ENCODE measurements around the gene ANKFY1.
"Not testable (repeated sequence)": the region's sequence is repeated elsewhere in the genome, so short reads cannot be mapped to it uniquely, and the experiment has no call there.

The ANKFY1 gene

GRCh38 chr17:4198995-4199394, 64.8 kb downstream of the ANKFY1 start:
- Histone ChIP-seq H3K4me3 (ENCODE audit: low read length) (no peak overlapping the region), H3K9me3 (replicated peaks; ENCODE audit: insufficient read depth, low read length) (no peaks in the 10 kb centered on the region), H3K9ac (ENCODE audit: low read length) (no peak overlapping the region), H3F3A (ENCODE audit: insufficient read depth, low read length) (peaks cover 4% of the 10 kb centered on the region; the same call in 1 of the 2 replicates), H4K20me1 (ENCODE audit: insufficient read depth, low read length) (no peaks in the 10 kb centered on the region), H3K79me2 (ENCODE audit: low read length) (0 out of 2 replicates have a peak, but pooled peaks cover under 1% of the 10 kb centered on the region), H3K9me2 (replicated peaks; ENCODE audit: insufficient read depth, low read length) (no peaks in the 10 kb centered on the region), H3K27me3 (replicated peaks; ENCODE audit: insufficient read depth, low read length) (no peaks in the 10 kb centered on the region), H3K4me1 (ENCODE audit: low read length) (no peaks in the 10 kb centered on the region), H3K4me2 (ENCODE audit: low read depth, low read length) (no peak overlapping the region), H3K27ac (ENCODE audit: low read length) (no peak overlapping the region), H2AFZ (ENCODE audit: low read length) (no peak overlapping the region), H3K36me3 (replicated peaks; ENCODE audit: insufficient read depth, low read length) (no peaks in the 10 kb centered on the region; the same call in 1 of the 2 replicates)
- TF ChIP-seq CTCF (IDR thresholded peaks at IDR 0.05; ENCODE audit: low read length) (no peak), EZH2phosphoT487 (IDR thresholded peaks at IDR 0.05; ENCODE audit: low read length) (no peak), EZH2 (optimal IDR thresholded peaks at IDR 0.05; ENCODE audit: low read depth, low read length) (no peak)
- no peak for DNase-seq

- no peak overlapping the region for H3K4me2 ChIP-seq (ENCODE audit: low read depth, low read length)
- no peaks in the 10 kb centered on the region for H4K20me1 ChIP-seq (ENCODE audit: insufficient read depth, low read length)
- H3F3A ChIP-seq (ENCODE audit: insufficient read depth, low read length): peaks cover under 1% of the 10 kb centered on the region; the same call in 1 of the 2 replicates
- DNase-seq: no peak
- H3K79me2 ChIP-seq (ENCODE audit: low read length): no peaks in the 10 kb centered on the region
- no peak overlapping the region for H3K4me3 ChIP-seq (ENCODE audit: low read length)
- no peaks in the 10 kb centered on the region for H3K9me3 ChIP-seq (replicated peaks; ENCODE audit: insufficient read depth, low read length)
- no peak for TF ChIP-seq EZH2 (optimal IDR thresholded peaks at IDR 0.05; ENCODE audit: low read depth, low read length)
- no peak for TF ChIP-seq CTCF (IDR thresholded peaks at IDR 0.05; ENCODE audit: low read length)
- no peak for TF ChIP-seq EZH2phosphoT487 (IDR thresholded peaks at IDR 0.05; ENCODE audit: low read length)
- no peaks in the 10 kb centered on the region for H3K9me2 ChIP-seq (replicated peaks; ENCODE audit: insufficient read depth, low read length)
- H3K4me1 ChIP-seq (ENCODE audit: low read length): no peaks in the 10 kb centered on the region
- no peaks in the 10 kb centered on the region for H3K36me3 ChIP-seq (replicated peaks; ENCODE audit: insufficient read depth, low read length)
- H3K27ac ChIP-seq (ENCODE audit: low read length): no peak overlapping the region
- no peak overlapping the region for H3K9ac ChIP-seq (ENCODE audit: low read length)
- H2AFZ ChIP-seq (ENCODE audit: low read length): no peak overlapping the region
- no peaks in the 10 kb centered on the region for H3K27me3 ChIP-seq (replicated peaks; ENCODE audit: insufficient read depth, low read length)
Measured at GRCh38 chr17:4195306-4195705, 68.5 kb downstream of the ANKFY1 start.

GRCh38 chr17:4194796-4195195, 69.0 kb downstream of the ANKFY1 start:
- no peaks in the 10 kb centered on the region for H3K79me2 ChIP-seq (ENCODE audit: low read length)
- H3K4me3 ChIP-seq (ENCODE audit: low read length): no peak overlapping the region
- no peak overlapping the region for H3K9ac ChIP-seq (ENCODE audit: low read length)
- no peaks in the 10 kb centered on the region for H3K4me1 ChIP-seq (ENCODE audit: low read length)
- H3K27ac ChIP-seq (ENCODE audit: low read length): no peak overlapping the region
- no peak for DNase-seq
- H3K36me3 ChIP-seq (replicated peaks; ENCODE audit: insufficient read depth, low read length): no peaks in the 10 kb centered on the region
- no peaks in the 10 kb centered on the region for H4K20me1 ChIP-seq (ENCODE audit: insufficient read depth, low read length)
- H3K4me2 ChIP-seq (ENCODE audit: low read depth, low read length): no peak overlapping the region
- H3F3A ChIP-seq (ENCODE audit: insufficient read depth, low read length): no peaks in the 10 kb centered on the region
- no peak overlapping the region for H2AFZ ChIP-seq (ENCODE audit: low read length)
- no peaks in the 10 kb centered on the region for H3K9me2 ChIP-seq (replicated peaks; ENCODE audit: insufficient read depth, low read length)
- TF ChIP-seq CTCF (IDR thresholded peaks at IDR 0.05; ENCODE audit: low read length): no peak
- TF ChIP-seq EZH2phosphoT487 (IDR thresholded peaks at IDR 0.05; ENCODE audit: low read length): no peak
- TF ChIP-seq EZH2 (optimal IDR thresholded peaks at IDR 0.05; ENCODE audit: low read depth, low read length): no peak
- H3K27me3 ChIP-seq (replicated peaks; ENCODE audit: insufficient read depth, low read length): no peaks in the 10 kb centered on the region
- H3K9me3 ChIP-seq (replicated peaks; ENCODE audit: insufficient read depth, low read length): no peaks in the 10 kb centered on the region

GRCh38 chr17:4190791-4191190, 73.0 kb downstream of the ANKFY1 start:
- not testable (repeated sequence) for H3K36me3 ChIP-seq (replicated peaks; ENCODE audit: insufficient read depth, low read length); H3K4me1 ChIP-seq (ENCODE audit: low read length)

More at GRCh38 chr17:4190791-4191190, 73.0 kb downstream of the ANKFY1 start:
- not testable (repeated sequence) for H3K9ac ChIP-seq (ENCODE audit: low read length); DNase-seq; H3K4me3 ChIP-seq (ENCODE audit: low read length); H3K27me3 ChIP-seq (replicated peaks; ENCODE audit: insufficient read depth, low read length); H4K20me1 ChIP-seq (ENCODE audit: insufficient read depth, low read length); H3K4me2 ChIP-seq (ENCODE audit: low read depth, low read length); H3K9me3 ChIP-seq (replicated peaks; ENCODE audit: insufficient read depth, low read length); H3K27ac ChIP-seq (ENCODE audit: low read length); H3K9me2 ChIP-seq (replicated peaks; ENCODE audit: insufficient read depth, low read length); H3K79me2 ChIP-seq (ENCODE audit: low read length); H2AFZ ChIP-seq (ENCODE audit: low read length); H3F3A ChIP-seq (ENCODE audit: insufficient read depth, low read length)
